GM19395 (cell line): ENCODE measurements around the gene CFAP54.
"Not testable (repeated sequence)": the region's sequence is repeated elsewhere in the genome, so short reads cannot be mapped to it uniquely, and the experiment has no call there.

Source experiments
- ATAC-seq: cut with Tn5 transposase; IDR thresholded peaks from one replicate; pipeline ENCODE4 v1.9.1; 2021; ENCODE audit warnings: mild to moderate bottlenecking, moderate library complexity; ENCODE audit not compliant: unreplicated experiment

Gene CFAP54, protein sequence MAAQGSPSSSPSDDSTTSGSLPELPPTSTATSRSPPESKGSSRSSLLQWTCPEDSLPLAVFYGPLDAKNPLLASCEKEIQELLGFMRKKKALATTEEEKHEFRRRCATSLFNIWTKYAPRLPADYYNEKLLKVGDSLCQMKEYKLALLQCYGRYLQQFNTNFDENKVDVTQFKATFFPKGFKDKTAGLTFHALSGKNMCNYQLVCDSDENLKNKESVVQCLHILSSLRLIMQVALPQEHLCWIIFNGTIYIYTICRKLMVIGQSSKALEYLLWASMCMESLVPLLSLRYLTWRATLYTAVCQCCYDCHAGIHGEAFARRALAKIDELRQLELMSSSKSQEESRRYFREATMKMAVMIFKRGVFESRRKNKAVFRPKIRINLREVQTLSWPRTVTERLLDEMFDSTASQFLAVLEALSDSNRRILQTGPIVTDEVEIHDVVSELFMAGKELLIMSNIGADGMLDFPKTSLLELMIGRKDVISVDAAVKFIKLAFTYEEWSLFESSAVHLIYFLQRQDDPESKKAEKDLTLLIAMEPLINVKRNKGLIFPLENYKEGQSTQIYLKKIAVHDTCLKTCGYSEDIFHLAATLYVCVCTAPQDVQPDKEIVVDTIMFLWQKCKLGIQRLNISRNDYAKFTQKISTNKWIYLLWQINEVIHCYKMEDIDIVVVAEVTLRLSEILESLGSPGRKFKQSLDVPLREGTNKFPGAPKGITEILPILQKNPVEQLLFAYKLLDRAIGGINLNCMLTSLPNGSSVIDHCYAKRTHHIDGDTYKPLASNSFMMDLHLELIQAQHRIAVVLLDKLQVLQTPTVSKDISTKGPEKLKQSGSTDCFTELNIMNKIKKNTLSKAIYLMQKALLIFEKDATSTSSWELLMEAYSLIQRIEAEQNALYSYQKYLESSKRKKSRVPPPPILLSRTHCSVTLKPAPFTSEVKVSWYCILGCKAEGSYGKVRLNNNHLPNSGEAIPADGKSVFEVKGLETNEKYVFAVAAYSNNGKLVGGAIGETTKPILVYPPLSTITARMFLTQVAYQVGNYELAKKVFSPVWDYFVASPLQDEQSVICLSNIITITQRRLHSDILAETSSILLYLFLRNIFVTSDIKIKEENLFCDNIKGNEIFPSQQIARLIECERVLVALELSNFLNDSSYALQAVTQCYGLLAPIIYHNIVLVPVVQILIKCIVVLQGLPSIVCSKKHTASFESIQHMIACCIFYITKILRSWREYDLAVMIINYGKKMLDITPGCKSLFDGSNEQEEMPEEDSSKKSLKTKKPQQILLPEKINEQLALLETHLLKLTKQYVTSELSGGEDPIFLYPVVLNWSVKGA (N-terminal part only)

DNA sequence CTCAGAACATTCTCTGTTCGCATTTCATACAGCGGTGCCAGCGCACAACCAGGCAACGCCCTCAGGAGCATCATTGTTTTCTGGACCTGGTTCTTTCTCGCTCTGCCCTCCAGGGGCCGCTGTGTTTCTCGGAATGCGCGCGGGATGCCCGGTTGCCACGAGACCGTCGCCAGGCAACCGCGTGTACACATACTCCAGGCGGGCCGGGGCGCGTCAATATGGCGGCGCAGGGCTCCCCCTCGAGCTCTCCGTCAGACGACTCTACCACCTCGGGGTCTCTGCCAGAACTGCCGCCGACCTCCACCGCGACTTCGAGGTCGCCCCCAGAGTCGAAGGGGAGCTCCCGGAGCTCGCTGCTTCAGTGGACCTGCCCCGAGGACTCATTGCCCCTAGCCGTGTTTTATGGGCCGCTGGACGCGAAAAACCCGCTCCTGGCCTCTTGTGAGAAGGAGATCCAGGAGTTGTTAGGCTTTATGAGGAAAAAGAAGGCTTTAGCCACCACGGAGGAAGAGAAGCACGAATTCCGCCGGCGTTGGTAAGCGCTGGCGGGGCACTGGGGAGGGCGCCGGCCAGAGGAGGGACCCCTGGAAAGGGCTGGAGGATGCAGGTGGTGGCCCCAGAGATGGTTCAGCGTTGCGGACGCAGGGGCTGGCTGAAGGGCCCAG, at the start of gene CFAP54:
CFAP54 (plus strand) TSS at position 186 of the 665 bp plus-strand sequence; CDS start at position 219, 33 bp downstream.
- peak; percentile 88 for ATAC-seq

DNA sequence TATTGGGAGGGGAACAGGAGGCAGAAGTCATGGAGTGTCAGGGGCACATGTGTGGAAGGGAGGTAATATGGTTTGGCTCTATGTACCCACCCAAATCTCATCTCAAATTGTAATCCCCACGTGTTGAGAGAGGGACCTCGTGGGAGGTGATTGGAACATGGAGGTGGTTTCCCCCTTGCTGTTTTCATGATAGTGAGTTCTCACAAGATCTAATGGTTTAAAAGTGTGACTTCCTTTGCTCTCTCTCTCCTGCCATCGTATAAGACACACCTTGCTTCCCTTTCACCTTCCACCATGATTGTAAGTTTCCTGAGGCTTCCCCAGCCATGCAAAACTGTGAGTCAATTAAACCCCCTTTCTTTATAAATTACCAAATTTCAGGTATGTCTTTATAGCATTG, 47.6 kb upstream of the CFAP54 start:
- ATAC-seq: no peak

DNA sequence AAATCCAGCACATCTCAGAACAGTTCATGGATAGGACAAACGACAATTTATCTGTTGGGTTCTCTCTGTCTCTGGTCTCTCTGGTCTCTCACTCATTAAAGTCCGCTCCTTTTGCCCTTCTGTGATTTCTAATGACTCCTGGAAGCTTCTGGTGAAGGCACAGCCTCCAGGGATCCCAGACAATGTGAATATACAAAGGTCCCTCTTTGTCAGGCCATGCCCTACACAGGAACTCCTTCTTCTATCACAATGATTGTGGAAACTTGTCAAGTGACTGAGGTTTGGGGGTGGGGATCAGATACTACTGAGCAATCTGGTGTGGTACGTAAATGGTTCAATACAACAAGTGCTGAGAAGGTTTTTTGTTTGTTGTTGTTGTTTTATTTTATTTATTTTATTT, 46.5 kb upstream of the CFAP54 start:
- ATAC-seq: no peak

DNA sequence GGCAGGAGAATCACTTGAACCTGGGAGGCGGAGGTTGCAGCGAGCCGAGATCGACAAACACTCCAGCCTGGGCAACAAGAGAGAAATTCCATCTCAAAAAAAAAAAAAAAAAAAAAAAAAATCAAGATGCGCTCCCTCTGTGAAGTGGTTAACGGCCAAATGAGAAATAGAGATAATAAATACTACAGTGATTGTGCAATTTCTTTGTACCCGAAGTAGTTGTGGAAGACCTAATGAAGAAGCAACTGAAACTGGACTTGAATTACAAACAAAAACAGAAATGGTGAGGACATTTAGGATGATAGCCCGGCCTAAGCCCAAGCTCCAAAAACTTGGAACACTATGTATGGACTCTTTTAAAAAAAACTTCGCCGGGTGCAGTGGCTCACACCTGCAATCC, 45.0 kb upstream of the CFAP54 start:
- ATAC-seq: no peak

DNA sequence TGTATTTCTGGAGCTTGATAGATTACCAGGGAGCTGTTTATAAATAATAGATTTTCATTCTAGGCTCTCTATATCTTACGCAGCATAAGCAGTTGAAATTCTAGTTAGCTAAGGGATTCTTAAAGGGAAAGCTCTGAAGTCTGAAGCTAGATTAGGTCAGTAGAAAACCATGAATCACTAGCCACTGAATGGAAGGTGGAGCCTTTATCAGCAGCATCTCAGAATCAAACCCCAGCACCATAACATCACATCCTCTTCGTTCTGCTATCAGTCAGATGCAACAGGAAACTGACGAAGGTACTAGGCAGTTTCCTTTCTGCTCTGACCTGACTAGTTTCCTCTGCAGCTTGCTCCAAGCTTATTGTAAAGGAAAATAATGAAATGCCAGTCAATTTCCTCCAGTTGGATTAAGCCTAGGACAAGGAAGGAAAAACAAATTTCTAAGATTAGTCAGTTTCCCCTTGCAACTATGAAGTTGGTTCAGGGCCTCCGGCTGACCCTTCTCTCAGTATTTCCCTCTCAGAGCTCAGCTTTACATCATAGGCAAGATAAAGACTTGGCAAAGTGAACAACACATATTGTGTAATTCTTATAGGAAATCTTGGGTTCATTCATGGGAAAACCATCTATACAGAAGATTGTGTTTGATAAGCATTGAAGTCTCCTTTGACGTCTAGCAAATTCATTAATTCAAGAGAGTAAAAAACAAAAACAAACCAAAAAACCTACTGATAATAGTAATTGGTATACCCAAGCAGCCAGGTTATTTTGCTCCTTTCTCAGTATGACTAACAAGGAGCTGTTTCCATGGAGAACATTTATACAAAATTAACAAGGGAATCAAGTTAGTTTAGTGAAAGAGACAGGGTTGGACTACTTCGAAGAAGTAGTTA, 43.4 kb upstream of the CFAP54 start:
- peak; percentile 99 for ATAC-seq

DNA sequence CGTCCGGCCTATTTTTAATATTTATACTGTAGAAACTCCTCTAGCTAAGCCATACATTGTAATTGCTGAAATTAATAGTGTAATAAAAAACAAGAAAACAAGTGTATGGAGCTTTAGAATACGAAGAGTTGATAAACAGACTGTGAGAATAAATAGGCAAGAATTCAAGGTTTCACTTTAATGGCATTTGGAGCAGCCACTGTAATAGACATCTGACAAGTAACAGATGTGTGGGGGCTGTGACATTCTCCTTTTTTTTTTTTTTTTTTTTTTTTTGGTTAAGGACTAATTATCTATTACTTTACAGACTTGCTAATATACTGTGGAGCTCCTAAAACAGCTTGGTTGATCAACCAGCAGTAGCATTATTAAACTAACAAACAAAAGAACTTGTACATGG, 42.1 kb upstream of the CFAP54 start:
- ATAC-seq: no peak

DNA sequence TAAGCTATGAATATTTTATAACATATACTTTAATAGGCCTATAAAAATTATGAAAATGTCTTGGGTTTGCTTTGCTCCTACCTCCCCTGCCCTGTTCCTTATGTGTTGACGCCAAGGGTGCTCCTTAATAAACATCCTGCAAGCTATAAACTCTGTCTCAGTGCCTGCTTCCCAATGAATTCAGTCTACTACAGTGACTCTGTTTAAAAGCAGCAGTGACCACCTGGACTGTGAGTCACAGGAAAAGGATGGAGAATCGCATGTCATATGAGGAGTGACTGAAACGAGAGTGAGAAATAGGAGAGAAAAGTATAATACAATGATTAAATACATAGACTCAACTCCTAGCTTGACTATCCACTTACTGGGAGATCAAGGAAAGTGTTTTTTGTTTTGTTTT, 41.1 kb upstream of the CFAP54 start:
- ATAC-seq: no peak

DNA sequence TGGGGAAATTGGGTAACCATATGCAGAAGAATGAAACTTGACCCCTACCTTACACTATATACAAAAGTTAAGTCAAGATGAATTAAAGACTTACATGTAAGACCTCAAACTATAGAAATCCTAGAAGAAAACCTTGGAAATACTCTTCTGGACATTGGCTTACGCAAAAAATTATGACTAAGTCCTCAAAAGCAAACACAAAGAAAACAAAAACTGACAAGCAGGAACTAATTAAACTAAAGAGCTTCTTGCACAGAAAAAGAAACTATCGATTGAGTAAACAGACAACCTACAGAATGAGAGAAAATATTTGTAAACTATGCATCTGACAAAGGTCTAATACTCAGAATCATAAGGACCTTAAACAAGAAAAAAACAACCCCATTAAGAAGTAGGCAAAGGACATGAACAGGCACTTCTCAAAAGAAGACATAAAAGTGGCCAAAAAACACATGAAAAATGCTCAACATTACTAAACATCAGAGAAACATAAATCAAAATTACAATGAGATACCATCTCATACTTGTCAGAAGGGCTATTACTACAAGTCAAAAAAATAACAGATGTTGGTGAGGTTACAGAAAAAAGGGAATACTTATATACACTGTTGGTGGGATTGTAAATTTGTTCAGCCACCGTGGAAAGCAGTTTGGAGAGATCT, 37.0 kb upstream of the CFAP54 start:
- ATAC-seq: no peak

DNA sequence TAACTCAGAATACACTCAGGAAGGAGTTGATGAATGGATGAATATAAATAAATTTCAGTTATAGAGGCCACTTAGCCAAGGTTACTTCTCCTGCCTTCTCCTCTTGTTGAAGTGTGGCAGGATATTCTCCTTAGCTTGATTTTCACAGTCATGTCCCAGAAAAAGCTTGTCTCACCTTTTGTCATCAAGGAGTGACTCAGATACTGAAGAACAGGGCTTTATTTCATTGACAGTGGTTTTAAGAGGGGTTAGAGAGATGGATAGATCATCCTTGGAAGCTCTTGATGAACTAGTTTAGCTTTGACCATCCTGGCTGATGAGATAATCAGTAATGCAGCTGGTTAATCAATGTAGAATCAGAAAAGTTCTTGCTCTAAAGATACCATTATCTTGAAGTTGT, 35.0 kb upstream of the CFAP54 start:
- ATAC-seq: no peak

DNA sequence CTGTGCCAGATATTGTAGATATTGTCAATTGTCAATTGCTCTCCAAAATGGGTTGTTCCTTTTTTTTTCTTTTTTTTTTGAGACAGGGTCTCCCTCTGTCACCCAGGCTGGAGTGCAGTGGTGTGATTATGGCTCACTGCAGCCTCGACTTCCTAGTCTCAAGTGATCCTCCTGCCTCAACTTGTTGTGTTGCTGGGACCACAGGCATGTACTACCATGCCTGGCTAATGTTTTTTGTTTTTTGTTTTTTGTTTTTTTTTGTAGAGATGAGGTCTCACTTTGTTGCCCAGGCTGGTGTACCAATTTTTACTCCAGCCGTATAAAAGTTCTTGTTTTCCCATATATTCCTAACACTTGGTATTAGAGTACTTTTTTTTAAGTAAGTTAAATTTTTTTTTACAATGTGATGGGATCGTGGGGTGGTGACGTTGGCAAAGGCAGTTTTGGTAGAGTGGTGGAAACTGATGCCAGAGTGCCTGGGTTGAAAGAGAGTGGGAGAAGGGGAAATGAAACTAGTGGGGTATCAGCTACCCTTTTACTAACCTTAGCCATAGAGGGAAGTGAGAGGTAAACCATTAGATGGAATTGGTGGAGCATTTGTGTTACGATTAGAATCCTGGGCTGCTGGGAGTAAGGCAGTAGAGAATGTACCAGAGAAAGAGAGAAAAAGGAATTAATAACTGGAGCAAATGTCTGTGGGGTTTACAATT, 33.0 kb upstream of the CFAP54 start:
- peak; percentile 89 for ATAC-seq

DNA sequence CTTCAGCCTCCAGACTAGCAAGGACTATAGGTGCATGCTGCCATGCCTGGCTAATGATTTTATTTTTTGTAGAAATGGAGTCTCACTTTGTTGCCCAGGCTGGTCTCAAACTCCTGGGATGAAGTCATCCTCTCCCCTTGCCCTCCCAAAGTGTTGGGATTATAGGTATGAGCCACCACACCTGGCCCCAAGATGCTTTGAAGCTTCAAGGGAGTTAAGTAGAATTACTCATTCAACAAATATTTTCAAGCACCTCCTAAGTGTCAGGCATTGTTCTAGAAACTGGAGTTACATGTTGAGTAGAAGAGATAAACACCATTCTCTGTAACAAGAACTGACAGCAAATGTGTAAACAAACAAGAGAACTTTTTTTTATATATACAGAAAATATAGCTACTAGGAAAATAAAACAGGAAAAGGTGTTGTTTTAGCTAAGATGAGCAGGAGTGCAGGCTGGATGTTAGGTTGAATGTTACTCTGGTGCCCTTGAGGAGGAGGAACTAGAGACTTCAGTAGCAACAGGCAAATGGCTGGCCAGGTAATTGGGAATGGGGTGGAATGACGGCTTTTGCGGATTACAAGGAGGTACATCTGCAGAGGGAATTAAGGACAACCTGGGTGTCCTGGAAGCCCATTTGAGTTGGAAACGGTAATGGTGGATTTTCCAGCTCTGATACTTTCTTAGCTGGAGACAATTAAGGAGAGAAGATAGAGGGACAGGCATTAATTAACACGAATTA, 32.0 kb upstream of the CFAP54 start:
- ATAC-seq: peak; percentile 27

DNA sequence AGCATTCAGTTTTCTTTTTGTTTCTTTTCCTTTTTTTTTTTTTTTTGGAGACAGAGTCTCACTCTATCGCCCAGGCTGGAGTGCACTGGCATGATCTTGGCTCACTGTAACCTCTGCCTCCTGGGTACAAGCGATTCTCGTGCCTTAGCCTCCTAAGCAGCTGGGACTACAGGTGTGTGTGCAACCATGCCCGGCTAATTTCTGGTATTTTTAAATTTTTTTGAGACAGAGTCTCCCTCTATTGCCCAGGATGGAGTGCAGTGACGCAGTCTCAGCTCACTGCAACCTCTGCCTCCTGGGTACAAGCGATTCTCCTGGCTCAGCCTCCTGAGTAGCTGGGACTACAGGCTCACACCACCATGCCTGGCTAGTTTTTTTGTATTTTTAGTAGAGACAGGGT, 30.1 kb upstream of the CFAP54 start:
- not testable (repeated sequence) for ATAC-seq

DNA sequence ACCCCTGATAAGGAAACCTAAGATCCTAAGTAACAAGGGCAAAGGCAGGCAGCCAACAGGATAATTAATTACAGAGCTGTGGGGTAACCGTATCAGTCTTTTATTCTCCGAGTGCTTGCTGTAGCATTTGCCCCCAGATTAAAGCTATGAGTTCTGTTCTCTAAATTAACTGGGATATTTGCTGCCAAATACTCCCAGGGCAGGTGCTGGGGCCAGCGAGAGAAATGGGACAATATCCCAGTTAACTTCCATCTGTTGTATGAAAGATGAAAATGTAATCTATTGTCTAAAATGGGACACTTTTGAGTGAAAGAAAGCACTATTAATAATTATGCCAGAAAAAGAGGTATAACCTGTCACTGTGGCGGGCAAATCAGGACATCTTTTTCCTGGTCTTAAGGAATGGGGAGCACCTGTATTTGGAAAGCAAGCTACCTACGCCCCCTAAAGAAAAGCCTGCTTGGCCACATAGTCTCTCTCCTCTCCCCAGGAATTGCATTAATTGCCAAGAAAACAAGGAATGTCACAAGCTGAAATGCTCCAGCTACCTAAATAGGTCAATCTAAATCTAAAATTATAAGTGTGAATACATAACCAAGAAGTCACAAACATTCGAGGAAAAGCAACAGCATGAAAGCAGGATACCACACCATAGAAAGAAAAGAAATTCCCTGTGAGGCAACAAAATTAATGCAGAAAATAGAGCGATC, 26.7 kb upstream of the CFAP54 start:
- ATAC-seq: no peak

DNA sequence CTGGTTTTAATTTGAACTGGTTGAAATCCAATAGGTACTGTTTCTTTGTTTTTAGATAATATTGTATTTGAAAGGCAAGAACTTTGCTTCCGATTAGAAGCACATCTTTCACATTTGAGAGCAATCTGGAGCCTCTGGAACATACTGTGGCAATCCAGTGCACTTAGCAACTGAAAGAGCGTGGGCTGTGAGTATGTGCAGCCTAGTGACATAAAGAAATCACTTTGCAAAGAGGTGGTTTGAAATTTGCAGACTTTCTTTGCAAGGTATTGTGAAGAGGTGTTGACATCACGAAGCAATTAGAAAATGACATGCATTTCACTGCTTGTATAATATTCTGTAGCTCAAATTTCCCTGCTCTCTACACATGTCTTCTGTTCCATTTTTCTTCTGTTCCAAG, 23.5 kb upstream of the CFAP54 start:
- ATAC-seq: no peak

DNA sequence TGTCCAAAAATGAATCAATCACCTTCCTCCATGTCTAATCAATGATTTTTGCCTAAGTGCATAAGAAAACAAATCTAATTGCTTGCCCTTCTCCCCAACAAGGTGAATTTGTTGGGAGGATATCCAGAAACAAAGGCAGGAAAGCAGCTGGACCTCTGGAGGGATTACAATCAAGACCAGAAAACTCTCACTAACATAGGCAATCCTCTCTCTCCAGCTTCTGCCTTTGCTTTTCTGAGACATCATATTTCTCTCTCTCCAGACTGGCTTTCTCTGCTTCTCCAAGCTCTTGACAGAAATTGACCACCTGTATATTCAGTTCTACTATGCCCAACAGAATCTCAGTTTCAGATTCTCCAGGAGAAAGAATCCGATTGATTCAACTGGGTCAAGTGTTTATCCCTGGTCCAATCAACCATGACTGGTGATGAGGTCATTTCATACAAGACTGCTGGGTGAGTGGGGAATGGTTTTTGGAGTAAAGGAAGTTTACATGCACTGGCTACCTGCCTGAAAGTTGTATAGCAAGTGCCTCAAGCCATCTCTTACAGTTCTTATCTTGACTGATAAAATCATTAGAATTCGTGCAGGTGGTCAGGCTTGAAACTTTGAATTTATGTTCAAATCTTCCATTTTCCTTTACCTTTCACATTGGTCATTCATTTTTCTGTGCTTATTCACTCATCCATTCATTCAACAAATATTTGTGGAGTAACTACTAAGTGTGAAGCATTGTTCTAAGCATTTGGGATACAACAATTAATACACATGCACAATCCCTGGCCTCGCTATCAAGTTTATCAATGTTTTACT, 22.2 kb upstream of the CFAP54 start:
- no peak for ATAC-seq

DNA sequence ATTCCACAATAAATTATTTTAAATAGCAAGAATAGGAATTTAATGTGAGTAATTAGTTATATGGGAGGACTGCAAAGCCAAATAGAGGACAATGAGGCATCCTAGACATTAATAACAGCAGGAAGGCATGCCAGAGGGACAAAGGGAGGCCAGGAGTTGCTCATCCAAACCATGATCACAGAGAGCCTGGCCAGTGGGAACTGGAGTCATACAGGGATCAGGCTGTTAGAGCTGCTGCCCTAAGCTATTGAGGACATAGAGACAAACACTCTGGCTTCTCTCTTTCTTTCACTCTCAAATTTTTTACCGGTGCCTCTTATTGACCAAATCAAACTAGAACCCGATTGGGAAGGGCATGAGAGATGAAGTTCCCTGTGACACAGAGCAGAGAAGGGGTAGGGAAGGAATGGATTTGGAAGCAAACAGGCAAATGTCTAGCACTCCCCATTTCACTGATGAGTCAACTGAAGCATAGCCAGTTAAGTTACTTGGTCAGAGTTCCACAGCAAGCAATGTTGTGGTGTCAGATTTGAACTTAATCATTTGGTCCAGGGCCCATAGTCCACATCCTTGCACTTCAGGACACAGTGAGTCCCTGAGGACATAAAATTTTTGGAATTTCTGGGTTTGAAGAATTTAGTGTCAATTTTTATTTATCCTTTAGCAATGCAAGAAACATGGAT, 17.9 kb upstream of the CFAP54 start:
- ATAC-seq: no peak
